Adrenal gland (tissue), 5 donors: Measurements from ENCODE around the gene NAT9.

Experiments used
- POLR2A ChIP-seq, 2 donors: fragments of 450-650 bp; IDR thresholded peaks; one replicate each; pipeline ENCODE4 v1.6.1; 2017; ENCODE audit warnings: antibody characterized with exemption in 2 of 2, mild to moderate bottlenecking in 2 of 2, moderate library complexity in 1 of 2
- TF ChIP-seq, protein P1 (sequence below), 6 experiments: fragments of 450-650 bp in 4 of 6; fragments of 200-600 bp in 2 of 6; sonication (generic) in 1 of 6; IDR thresholded peaks; 1 replicate in 5 of 6; 2 replicates in 1 of 6; pipeline versions ENCODE4 v1.5.1 to v1.8.0; 2016 to 2021; ENCODE audit warnings: antibody characterized with exemption in 6 of 6, mild to moderate bottlenecking in 2 of 6, moderate library complexity in 1 of 6
- donor health status: DM: no; HTN: no; CAD: no.

DNA sequence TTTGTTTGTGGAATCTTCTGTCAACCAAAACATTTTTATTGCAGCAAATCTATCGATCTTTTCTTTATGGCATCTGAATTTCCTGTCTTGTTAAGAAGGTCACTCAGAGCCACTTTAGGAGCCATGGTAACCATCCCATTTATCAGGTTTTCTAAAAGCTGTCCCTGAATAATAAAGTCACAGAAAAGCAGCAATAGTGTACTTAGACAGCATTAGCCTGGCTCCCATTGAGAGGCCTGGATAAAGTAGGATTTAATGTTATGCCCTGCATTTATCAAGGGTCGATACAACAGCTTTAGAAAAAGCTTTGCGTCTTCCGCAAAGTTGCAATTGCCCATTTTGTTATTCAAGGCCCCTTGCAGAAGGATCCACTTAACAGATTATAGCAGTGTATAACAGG lies 53.4 kb downstream of the NAT9 start:
- TF ChIP-seq, protein P1, sequence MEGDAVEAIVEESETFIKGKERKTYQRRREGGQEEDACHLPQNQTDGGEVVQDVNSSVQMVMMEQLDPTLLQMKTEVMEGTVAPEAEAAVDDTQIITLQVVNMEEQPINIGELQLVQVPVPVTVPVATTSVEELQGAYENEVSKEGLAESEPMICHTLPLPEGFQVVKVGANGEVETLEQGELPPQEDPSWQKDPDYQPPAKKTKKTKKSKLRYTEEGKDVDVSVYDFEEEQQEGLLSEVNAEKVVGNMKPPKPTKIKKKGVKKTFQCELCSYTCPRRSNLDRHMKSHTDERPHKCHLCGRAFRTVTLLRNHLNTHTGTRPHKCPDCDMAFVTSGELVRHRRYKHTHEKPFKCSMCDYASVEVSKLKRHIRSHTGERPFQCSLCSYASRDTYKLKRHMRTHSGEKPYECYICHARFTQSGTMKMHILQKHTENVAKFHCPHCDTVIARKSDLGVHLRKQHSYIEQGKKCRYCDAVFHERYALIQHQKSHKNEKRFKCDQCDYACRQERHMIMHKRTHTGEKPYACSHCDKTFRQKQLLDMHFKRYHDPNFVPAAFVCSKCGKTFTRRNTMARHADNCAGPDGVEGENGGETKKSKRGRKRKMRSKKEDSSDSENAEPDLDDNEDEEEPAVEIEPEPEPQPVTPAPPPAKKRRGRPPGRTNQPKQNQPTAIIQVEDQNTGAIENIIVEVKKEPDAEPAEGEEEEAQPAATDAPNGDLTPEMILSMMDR (IDR thresholded peaks at IDR 0.05), result no peak
- no peak for TF ChIP-seq POLR2A (IDR thresholded peaks at IDR 0.05)
